CMK (cell line): ENCODE data around the gene NT5DC1.

Source experiments
- DNase-seq: peaks from one replicate; pipeline ENCODE4 v3.0.0-alpha.2; 2010; ENCODE audit warnings: low read depth

NT5DC1 gene

GRCh38 chr6:116136933-116137340 is 36.3 kb downstream of the NT5DC1 start:
- DNase-seq: no peak

- DNase-seq: no peak
Measured at GRCh38 chr6:116139917-116140316, 39.3 kb downstream of the NT5DC1 start.

GRCh38 chr6:116144605-116145004 is 44.0 kb downstream of the NT5DC1 start:
- no peak for DNase-seq

GRCh38 chr6:116145803-116146675 is 45.4 kb downstream of the NT5DC1 start:
- peak; percentile 3 for DNase-seq

GRCh38 chr6:116152620-116153019 is 52.0 kb downstream of the NT5DC1 start:
- no peak for DNase-seq

GRCh38 chr6:116154887-116155286 is 54.2 kb downstream of the NT5DC1 start:
- DNase-seq: no peak

GRCh38 chr6:116156405-116157326 is 56.0 kb downstream of the NT5DC1 start:
- peak; percentile 4 for DNase-seq

GRCh38 chr6:116157391-116157790 is 56.7 kb downstream of the NT5DC1 start:
- no peak for DNase-seq

- DNase-seq: no peak
Measured at GRCh38 chr6:116158641-116159040, 58.0 kb downstream of the NT5DC1 start.

- no peak for DNase-seq
Measured at GRCh38 chr6:116159782-116160524, 59.3 kb downstream of the NT5DC1 start.

GRCh38 chr6:116165596-116165995 is 64.9 kb downstream of the NT5DC1 start:
- DNase-seq: no peak

GRCh38 chr6:116166369-116166768 is 65.7 kb downstream of the NT5DC1 start:
- DNase-seq: no peak

- DNase-seq: no peak
Measured at GRCh38 chr6:116168148-116168547, 67.5 kb downstream of the NT5DC1 start.

GRCh38 chr6:116169880-116170279 is 69.2 kb downstream of the NT5DC1 start:
- DNase-seq: no peak

GRCh38 chr6:116170358-116171057 is 69.9 kb downstream of the NT5DC1 start:
- DNase-seq: no peak

- no peak for DNase-seq
Measured at GRCh38 chr6:116173928-116174327, 73.3 kb downstream of the NT5DC1 start.

GRCh38 chr6:116175344-116175743 is 74.7 kb downstream of the NT5DC1 start:
- no peak for DNase-seq

- DNase-seq: no peak
Measured at GRCh38 chr6:116176596-116176995, 75.9 kb downstream of the NT5DC1 start.

GRCh38 chr6:116180375-116180774 is 79.7 kb downstream of the NT5DC1 start:
- no peak for DNase-seq

- DNase-seq: no peak
Measured at GRCh38 chr6:116189472-116189871, 88.8 kb downstream of the NT5DC1 start.

GRCh38 chr6:116190550-116190949 is 89.9 kb downstream of the NT5DC1 start:
- no peak for DNase-seq

GRCh38 chr6:116191881-116192280 is 91.2 kb downstream of the NT5DC1 start:
- DNase-seq: no peak
